ENCODE results near the gene KHSRP.
A peak's percentile ranks its signal among the peaks of the same experiment; 100 is the strongest.

The KHSRP gene

GRCh38 chr19:6392221-6393073 lies 32.2 kb downstream of the KHSRP start:
- peak overlapping the region; percentile 92 for H3K4me3 ChIP-seq (ENCODE audit: low read depth, low read length)
- H3K27me3 ChIP-seq (replicated peaks): no peaks in the 10 kb centered on the region
- TF ChIP-seq CTCF (IDR thresholded peaks at IDR 0.05; ENCODE audit: low read depth, low read length, missing control alignments): no peak
- in situ Hi-C loops (cut with HindIII; ENCODE audit: low pct_ligation_motif_present, low sequenced_read_pairs): no loop called here
- H3K36me3 ChIP-seq (replicated peaks): peaks cover 24% of the 10 kb centered on the region
- no peak for DNase-seq
- peak overlapping the region; percentile 93 for H3K27ac ChIP-seq

GRCh38 chr19:6387372-6387771 lies 37.2 kb downstream of the KHSRP start:
- in situ Hi-C loops (cut with HindIII; ENCODE audit: low pct_ligation_motif_present, low sequenced_read_pairs): no loop called here
- Histone ChIP-seq H3K27me3 (replicated peaks) (no peaks in the 10 kb centered on the region), H3K4me3 (ENCODE audit: low read depth, low read length) (no peak overlapping the region), H3K36me3 (replicated peaks) (peaks cover 62% of the 10 kb centered on the region), H3K27ac (no peak overlapping the region)
- no peak for TF ChIP-seq CTCF (IDR thresholded peaks at IDR 0.05; ENCODE audit: low read depth, low read length, missing control alignments)
- no peak for DNase-seq

GRCh38 chr19:6384381-6384780 lies 40.2 kb downstream of the KHSRP start:
- H3K27me3 ChIP-seq (replicated peaks): no peaks in the 10 kb centered on the region
- no peak for TF ChIP-seq CTCF (IDR thresholded peaks at IDR 0.05; ENCODE audit: low read depth, low read length, missing control alignments)
- H3K4me3 ChIP-seq (ENCODE audit: low read depth, low read length): no peak overlapping the region
- H3K27ac ChIP-seq: no peak overlapping the region
- in situ Hi-C loops (cut with HindIII; ENCODE audit: low pct_ligation_motif_present, low sequenced_read_pairs): no loop called here
- peaks cover 85% of the 10 kb centered on the region for H3K36me3 ChIP-seq (replicated peaks)
- no peak for DNase-seq

- H3K27me3 ChIP-seq (replicated peaks): no peaks in the 10 kb centered on the region
- H3K4me3 ChIP-seq (ENCODE audit: low read depth, low read length): no peak overlapping the region
- no peak for DNase-seq
- H3K27ac ChIP-seq: no peak overlapping the region
- no peak for TF ChIP-seq CTCF (IDR thresholded peaks at IDR 0.05; ENCODE audit: low read depth, low read length, missing control alignments)
- in situ Hi-C loops (cut with HindIII; ENCODE audit: low pct_ligation_motif_present, low sequenced_read_pairs): no loop called here
- peaks cover 86% of the 10 kb centered on the region for H3K36me3 ChIP-seq (replicated peaks)
Measured at GRCh38 chr19:6383188-6383587, 41.4 kb downstream of the KHSRP start.

- no peak for DNase-seq
- Histone ChIP-seq H3K27me3 (replicated peaks) (no peaks in the 10 kb centered on the region), H3K4me3 (ENCODE audit: low read depth, low read length) (no peak overlapping the region), H3K36me3 (replicated peaks) (peaks cover 69% of the 10 kb centered on the region), H3K27ac (no peak overlapping the region)
- TF ChIP-seq CTCF (IDR thresholded peaks at IDR 0.05; ENCODE audit: low read depth, low read length, missing control alignments): no peak
- in situ Hi-C loops (cut with HindIII; ENCODE audit: low pct_ligation_motif_present, low sequenced_read_pairs): no loop called here
Measured at GRCh38 chr19:6381030-6381750, 43.4 kb downstream of the KHSRP start.
